ENCODE measurements around the gene PDE3A.

PDE3A gene

DNA sequence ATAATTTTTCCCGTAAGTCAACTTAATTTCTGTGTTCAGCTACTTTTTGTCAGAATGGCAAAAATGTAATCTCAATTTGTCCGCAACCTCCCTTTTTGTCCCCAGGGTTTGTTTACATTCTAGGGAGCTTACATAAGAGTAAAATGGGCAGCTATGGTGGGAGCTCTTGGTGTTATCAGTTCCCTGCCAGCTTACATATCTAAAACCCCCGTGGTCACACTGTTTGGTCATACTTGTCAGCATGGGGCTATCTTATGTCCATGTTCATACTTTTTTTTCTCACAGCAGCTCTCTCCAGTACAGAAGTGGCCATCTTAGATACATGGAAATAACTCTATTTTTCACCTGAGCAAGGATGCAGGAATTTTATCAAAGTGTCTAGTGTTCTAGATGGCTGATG is 343.5 kb downstream of the PDE3A start:
- no peak overlapping the region for H3K4me3 ChIP-seq (ENCODE audit: low read depth, low read length)
- in situ Hi-C loops (cut with HindIII; ENCODE audit: low sequenced_read_pairs): no loop called here
- no peak for DNase-seq (ENCODE audit: low read depth, low spot score)
- TF ChIP-seq, protein P1, sequence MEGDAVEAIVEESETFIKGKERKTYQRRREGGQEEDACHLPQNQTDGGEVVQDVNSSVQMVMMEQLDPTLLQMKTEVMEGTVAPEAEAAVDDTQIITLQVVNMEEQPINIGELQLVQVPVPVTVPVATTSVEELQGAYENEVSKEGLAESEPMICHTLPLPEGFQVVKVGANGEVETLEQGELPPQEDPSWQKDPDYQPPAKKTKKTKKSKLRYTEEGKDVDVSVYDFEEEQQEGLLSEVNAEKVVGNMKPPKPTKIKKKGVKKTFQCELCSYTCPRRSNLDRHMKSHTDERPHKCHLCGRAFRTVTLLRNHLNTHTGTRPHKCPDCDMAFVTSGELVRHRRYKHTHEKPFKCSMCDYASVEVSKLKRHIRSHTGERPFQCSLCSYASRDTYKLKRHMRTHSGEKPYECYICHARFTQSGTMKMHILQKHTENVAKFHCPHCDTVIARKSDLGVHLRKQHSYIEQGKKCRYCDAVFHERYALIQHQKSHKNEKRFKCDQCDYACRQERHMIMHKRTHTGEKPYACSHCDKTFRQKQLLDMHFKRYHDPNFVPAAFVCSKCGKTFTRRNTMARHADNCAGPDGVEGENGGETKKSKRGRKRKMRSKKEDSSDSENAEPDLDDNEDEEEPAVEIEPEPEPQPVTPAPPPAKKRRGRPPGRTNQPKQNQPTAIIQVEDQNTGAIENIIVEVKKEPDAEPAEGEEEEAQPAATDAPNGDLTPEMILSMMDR (IDR thresholded peaks at IDR 0.05; ENCODE audit: low read depth, low read length): no peak

DNA sequence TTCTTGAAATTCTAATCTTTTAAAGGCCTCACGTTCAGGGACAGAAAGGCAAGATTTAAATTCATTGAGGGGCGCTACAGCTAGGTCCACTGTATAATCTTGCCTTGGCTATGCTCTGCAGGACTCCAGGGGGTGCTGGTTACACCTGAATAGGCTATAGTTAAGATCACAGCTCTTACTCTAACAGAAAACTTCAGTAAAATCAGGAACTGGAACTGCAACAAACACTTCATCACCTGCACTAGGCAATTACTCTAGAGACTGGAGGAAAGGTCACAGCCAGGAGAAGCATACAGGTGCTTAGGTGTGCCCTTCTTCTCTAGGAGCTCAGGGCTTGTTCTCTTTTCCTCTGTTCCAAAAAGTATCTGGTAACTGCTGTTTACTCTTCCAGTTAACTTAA is 347.7 kb downstream of the PDE3A start:
- no peak overlapping the region for H3K4me3 ChIP-seq (ENCODE audit: low read depth, low read length)
- DNase-seq (ENCODE audit: low read depth, low spot score): no peak
- in situ Hi-C loops (cut with HindIII; ENCODE audit: low sequenced_read_pairs): no loop called here
- TF ChIP-seq, protein P1 (IDR thresholded peaks at IDR 0.05; ENCODE audit: low read depth, low read length): no peak

DNA sequence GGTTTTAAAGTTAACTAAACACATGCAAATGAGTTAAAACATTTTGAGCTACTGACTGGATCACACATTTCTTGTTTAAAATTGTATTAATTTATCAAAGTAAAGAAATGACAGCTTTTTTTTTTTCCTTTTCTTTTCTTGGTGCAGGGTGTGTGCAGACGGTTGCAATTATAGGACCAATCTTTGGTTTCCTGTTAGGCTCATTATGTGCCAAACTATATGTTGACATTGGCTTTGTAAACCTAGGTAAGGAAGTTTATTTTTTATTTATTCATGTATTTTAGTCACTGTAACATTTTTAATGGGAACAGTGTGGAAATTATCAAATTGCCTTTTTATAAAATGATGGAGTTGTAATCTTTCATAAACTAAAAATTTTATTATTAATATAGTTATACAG is 348.6 kb downstream of the PDE3A start:
- no peak overlapping the region for H3K4me3 ChIP-seq (ENCODE audit: low read depth, low read length)
- in situ Hi-C loops (cut with HindIII; ENCODE audit: low sequenced_read_pairs): no loop called here
- TF ChIP-seq, protein P1 (IDR thresholded peaks at IDR 0.05; ENCODE audit: low read depth, low read length): no peak
- DNase-seq (ENCODE audit: low read depth, low spot score): no peak

DNA sequence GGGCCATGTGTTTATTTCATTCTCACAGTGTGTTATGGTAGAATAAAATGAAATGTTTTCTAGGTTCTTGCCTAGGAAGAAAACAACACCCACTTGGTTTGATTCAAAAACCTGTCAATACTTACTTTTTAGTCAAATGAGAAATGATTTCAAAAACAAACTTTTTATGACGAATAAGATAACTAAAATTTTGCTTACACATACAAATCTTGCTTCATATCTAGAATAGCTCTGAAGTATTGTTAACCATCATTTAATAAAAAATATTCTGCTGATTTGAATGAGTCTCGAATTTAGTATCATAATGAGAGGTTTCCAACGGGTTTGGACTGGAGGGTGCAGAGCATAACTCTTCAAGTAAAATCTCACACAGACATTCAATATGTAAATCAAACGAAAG is 350.0 kb downstream of the PDE3A start:
- DNase-seq (ENCODE audit: low read depth, low spot score): no peak
- no peak overlapping the region for H3K4me3 ChIP-seq (ENCODE audit: low read depth, low read length)
- in situ Hi-C loops (cut with HindIII; ENCODE audit: low sequenced_read_pairs): no loop called here
- TF ChIP-seq, protein P1 (IDR thresholded peaks at IDR 0.05; ENCODE audit: low read depth, low read length): no peak

DNA sequence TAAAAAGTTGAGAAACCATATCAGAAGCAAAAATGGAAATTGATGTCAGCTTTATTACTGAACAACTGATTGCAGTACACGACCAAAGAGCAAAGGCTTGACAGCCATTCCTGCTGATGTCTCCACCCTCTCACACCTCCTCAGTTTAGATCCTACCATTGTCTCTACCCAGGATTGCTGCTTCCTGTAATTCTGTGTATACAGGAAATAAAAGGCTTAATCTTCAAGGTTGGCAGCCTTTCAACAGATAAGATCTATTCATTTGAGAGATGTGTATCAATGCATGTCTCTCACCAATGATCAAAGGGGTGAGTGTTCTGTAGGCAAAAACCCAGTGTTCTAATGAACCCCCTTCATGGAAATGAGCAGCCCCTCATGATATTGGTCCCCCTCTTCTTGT is 353.8 kb downstream of the PDE3A start:
- in situ Hi-C loops (cut with HindIII; ENCODE audit: low sequenced_read_pairs): no loop called here
- DNase-seq (ENCODE audit: low read depth, low spot score): no peak
- TF ChIP-seq, protein P1 (IDR thresholded peaks at IDR 0.05; ENCODE audit: low read depth, low read length): no peak
- H3K4me3 ChIP-seq (ENCODE audit: low read depth, low read length): no peak overlapping the region

DNA sequence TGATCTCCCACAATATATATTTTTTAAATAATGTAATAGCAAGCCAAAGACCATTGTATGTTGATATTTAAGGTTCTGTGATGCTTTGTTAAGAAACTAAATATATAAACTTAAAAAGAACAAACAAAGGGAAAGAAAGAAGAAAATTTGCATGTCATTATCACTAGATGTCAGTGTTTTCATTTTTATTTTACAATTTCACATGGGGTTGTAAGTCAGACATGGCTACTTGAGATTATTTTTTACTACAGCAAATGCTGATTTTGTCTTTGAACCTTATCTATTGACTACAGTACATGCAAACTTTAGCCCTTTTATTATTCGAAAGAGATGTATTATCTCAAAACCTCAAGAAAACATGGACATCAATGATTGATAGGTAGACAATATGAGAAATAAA is 362.9 kb downstream of the PDE3A start:
- in situ Hi-C loops (cut with HindIII; ENCODE audit: low sequenced_read_pairs): no loop called here

More for the DNA sequence above, 362.9 kb downstream of the PDE3A start:
- H3K4me3 ChIP-seq (ENCODE audit: low read depth, low read length): no peak overlapping the region
- no peak for DNase-seq (ENCODE audit: low read depth, low spot score)
- TF ChIP-seq, protein P1 (IDR thresholded peaks at IDR 0.05; ENCODE audit: low read depth, low read length): no peak
